GM10266 (cell line): ENCODE results near the gene AATK.

ENCODE experiments used
- DNase-seq: peaks from one replicate; pipeline ENCODE4 v3.0.0; 2012; ENCODE audit errors: extremely low spot score
- TF ChIP-seq, protein P1 (sequence below): IDR thresholded peaks from 2 replicates; pipeline ENCODE4 v1.5.1; 2012; ENCODE audit warnings: mild to moderate bottlenecking, low read depth; ENCODE audit not compliant: control insufficient read depth, insufficient read depth; ENCODE audit errors: missing control alignments

Gene AATK

DNA sequence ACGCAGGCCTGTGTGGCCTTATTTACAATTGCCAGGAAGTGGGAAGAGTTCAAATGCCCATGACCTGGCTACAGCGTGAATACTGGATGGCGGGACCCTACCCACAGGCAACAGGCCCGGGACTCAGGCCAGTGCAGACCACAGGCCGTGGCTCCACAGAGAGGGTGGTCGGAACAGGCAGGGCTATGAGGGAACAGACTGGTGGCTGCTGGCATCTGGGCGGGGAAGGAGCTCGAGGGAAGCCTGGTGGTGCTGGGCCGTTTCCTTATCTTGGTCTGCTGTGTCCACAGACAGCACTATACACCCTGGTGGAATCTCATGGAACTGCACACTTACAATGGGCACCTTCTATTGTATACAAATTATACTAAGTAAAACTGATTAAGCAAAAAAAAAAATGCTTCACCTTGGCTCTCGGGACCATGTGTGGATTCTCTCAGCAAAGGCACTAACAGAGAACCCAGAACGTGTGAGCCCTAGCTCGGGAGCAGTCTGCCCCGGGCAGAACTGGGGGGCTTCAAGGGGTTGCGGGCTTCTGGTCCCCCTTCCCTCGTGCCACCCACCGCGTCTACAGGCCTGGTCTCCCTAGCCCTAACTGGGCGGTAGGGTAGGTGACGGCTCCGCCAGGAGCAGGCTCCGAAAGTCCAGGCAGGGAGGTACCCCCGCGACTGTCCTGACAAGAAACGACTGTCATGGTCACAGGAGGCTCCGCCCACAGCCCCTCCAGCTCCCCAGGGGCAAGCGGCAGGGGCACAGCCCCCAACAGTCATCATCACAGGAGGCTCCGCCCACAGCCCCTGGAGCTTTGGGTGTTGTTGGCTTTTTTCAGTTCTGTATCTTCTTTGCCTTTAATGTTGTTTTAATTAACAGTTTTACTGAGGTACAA is 34.9 kb upstream of the AATK start:
- TF ChIP-seq, protein P1, sequence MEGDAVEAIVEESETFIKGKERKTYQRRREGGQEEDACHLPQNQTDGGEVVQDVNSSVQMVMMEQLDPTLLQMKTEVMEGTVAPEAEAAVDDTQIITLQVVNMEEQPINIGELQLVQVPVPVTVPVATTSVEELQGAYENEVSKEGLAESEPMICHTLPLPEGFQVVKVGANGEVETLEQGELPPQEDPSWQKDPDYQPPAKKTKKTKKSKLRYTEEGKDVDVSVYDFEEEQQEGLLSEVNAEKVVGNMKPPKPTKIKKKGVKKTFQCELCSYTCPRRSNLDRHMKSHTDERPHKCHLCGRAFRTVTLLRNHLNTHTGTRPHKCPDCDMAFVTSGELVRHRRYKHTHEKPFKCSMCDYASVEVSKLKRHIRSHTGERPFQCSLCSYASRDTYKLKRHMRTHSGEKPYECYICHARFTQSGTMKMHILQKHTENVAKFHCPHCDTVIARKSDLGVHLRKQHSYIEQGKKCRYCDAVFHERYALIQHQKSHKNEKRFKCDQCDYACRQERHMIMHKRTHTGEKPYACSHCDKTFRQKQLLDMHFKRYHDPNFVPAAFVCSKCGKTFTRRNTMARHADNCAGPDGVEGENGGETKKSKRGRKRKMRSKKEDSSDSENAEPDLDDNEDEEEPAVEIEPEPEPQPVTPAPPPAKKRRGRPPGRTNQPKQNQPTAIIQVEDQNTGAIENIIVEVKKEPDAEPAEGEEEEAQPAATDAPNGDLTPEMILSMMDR: peak; percentile 10

GRCh38 chr17:81200201-81200600 is 34.2 kb upstream of the AATK start:
- TF ChIP-seq, protein P1: no peak
- DNase-seq: no peak

More for the DNA sequence above, 34.9 kb upstream of the AATK start:
- DNase-seq: peak; percentile 70

- no peak for DNase-seq
- TF ChIP-seq, protein P1: no peak
These were observed 33.4 kb upstream of the AATK start for GRCh38 chr17:81199482-81199830.

DNA sequence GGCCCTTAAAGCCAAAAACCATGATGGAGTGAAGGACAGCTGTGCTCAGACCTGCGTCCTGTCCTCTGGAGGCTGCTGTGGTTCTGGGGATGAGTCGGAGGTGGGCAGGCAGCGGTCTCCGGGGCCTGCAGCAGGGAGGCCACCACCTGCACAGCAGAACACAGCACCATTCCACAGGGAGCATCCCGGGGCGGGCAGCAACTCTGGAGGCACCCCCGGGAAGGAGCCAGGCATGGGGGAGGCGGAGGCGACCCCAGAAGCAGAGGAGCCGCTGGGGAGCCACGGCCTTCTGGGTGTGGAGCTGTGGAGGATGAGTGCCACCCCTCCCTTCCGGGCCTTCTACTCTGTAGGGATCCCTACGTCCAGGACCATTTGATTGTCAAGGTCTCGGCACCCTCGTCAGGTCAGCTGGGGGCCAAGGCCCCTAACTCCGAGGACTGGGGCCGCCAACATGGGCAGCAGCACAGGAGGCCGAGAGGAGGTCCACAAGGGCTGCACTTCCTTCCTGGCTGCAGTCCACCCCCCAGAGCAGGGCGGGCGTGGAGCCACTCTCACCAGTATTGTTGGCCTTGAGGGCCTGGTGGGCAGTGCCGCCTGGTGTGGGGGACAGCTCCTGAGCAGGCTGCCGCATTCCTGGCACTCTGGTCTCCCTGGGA is 32.9 kb upstream of the AATK start:
- TF ChIP-seq, protein P1: no peak
- no peak for DNase-seq

GRCh38 chr17:81197831-81198490 is 31.9 kb upstream of the AATK start:
- TF ChIP-seq, protein P1: no peak
- no peak for DNase-seq

DNA sequence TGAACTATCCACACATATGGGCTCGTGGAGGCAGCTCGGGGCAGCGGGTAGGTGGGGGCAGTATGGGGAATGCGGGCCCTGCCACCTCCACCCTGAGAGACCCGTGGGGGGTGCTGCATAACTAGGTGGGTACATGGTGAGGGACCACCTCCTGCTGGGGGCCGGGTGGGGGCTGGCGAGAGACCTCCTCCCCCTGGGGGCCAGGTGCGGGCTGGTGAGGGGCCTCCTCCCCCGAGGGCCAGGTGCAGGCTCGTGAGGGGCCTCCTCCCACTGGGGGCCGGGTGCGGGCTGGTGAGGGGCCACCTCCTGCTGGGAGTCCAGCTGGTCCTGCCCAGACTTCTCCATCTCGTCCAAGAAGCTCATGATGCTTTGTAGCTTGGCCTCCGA is 31.4 kb upstream of the AATK start:
- no peak for DNase-seq
- TF ChIP-seq, protein P1: no peak
